Stimulated activated CD4-positive, alpha-beta T cell treated with anti-CD3 and anti-CD28 coated beads, Interleukin-12 subunit alpha, Interleukin-12 subunit beta, amount 100 ng/mL, for 4 hours (primary cell): ENCODE measurements around the gene BRI3BP.
"Not testable (repeated sequence)": the region's sequence is repeated elsewhere in the genome, so short reads cannot be mapped to it uniquely, and the experiment has no call there.

Source experiments
- DNase-seq: peaks from one replicate; pipeline ENCODE4 v3.0.0-alpha.2; 2020

Gene BRI3BP

DNA sequence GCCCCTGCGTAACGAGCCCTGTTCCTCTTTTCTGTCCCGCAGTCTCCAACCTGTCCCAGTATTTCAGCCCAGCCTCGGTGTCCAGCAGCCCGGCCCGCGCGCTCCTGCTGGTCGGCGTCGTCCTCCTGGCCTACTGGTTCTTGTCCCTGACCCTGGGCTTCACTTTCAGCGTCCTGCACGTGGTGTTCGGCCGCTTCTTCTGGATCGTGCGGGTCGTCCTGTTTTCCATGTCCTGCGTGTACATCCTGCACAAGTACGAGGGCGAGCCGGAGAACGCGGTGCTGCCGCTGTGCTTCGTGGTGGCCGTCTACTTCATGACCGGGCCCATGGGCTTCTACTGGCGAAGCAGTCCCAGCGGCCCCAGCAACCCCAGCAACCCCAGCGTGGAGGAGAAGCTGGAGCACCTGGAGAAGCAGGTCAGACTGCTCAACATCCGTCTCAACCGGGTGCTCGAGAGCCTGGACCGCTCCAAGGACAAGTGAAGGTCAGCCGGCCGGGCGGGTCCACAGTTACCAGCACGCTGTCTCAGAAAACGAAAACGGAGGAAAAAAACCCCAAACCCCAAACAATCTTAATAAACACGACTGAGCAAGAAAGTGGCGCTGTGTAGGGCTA is 31.6 kb downstream of the BRI3BP start:
- DNase-seq, result no peak

DNA sequence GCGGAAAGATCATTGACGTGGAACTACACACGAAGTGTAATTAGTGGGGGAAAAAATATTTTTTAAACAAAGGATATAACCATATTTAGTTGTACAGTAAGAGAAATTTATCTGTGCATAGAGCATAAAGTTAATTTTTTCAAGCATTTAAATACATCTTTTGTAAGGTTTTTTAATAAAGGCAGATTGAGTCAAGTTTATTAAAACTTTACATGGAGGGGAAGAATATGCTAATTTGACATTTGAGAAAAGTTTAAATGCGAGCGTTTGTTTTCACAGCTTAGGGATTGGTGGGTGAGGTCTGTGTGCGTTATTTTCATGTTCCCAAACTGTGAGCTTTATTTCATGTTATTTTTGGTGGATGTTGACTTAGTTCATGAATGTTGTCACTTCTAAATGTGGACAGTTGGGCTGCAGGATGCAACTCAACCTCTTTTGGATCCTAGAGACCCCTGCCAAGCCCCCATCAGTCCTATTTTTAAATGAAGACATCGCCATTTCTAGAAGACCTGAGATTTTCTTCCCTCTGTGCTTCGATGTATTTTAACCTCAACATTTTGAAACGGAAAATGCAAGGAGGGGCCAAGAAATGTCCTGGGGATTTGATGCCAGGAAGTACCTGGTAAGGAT is 32.3 kb downstream of the BRI3BP start:
- DNase-seq, result no peak

DNA sequence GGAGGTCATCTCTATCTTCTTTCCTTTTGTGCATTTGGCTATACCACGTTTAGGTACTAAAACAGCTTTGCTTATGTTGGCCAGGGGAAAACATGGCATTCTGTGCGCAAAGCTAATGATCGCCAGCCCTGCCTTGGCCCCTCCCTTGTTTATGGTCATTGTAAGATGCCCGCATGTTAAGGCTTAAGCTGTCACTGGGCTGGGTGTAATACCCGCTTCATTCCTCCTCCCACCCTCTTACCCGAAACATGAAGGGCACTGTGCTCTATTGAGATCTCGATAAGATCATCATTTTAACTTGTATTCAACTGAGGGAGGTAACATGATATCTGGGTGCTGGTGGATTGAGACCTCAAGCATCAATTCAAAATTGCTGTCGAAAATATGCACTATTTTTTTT is 34.7 kb downstream of the BRI3BP start:
- DNase-seq, result no peak

DNA sequence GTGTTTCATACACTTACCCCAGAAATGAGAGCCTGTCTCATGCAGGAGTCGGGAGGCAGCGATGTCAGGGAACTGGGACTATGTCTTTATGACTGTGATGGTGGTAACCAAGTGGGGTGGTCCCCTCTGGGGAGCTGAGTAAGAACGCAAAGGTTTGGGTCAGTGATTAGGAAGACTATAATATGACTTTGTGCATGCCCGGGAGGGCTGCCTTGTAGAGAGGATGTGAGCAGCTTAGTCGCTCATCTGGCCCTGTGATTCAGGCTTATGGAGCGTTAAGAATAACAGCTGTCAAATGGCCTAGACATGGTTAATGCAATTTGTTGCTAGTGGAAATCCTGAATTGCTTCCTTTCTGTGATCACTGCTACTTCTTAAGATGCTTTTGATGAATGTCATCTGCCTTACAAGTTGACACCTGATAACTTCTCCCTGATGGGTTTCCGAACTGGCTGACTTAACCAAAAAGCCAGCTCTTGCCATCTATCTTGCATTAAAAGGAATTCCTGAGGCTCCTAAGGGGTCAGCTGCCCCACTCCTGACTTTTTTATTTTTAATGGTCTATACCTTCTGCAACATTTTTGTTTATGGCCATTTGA is 36.4 kb downstream of the BRI3BP start:
- DNase-seq, result no peak

DNA sequence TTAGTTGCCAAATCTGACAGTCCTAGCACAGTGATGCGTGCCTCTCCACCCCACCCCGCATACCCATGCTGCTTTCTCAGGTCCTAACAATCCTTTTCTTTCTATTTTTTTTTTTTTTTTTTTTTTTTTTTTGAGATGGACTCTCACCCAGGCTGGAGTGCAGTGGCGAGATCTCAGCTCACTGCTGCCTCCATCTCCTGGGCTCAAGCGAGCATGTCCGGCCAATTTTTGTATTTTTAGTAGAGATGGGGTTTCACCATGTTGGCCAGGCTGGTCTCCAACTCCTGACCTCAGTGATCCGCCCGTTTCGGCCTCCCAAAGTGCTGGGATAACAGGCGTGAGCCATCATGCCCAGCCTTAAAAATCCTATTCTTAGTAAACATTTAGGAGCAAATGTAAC is 38.0 kb downstream of the BRI3BP start:
- not testable (repeated sequence) for DNase-seq

DNA sequence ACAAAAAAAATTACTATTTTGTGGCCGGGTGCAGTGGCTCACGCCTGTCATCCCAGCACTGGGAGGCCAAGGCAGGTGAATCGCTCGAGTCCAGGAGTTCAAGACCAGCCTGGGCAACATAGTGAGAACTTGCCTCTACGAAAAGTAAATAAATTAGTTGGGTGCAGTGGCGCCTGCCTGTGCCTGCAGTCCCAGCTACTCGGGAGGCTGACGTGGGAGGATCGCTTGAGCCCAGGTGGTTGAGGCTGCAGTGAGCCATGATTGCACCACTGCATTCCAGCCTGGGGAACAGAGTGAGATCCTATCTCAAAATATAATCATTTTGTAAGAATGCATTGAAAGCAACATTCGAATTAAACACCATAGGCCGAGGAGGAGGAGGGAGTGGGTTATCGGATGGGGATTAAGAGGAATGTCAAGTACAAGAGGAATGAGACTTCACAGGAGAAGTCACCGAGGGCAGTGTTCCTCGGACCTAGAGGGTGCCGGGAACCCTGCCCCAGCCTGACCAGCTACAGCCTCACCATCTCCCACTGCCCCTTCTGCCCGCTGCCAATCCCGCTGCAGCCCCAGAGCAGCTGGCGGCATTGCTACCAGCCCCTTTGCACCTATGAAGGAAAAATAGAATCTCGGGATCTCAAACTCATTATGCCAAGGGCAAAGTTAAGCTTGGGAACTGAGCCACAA is 39.2 kb downstream of the BRI3BP start:
- DNase-seq, result no peak

DNA sequence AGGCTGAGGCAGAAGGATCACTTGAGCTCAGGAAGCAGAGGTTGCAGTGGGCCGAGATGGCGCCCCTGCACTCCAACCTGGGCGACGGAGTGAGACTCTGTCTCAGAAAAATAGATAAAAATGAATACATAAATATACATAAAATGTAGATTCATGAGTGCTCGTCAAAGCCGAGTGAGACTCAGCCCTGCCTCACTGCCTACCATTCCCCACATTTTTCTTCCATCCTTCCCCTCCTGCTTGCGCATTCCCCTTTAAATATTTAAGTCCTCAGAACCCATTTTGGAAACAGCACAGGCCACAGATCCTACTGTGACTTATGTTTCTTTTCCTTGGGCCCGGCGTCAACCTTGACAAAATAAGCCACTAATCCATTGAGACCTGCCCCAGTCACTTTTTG is 39.8 kb downstream of the BRI3BP start:
- no peak for DNase-seq

DNA sequence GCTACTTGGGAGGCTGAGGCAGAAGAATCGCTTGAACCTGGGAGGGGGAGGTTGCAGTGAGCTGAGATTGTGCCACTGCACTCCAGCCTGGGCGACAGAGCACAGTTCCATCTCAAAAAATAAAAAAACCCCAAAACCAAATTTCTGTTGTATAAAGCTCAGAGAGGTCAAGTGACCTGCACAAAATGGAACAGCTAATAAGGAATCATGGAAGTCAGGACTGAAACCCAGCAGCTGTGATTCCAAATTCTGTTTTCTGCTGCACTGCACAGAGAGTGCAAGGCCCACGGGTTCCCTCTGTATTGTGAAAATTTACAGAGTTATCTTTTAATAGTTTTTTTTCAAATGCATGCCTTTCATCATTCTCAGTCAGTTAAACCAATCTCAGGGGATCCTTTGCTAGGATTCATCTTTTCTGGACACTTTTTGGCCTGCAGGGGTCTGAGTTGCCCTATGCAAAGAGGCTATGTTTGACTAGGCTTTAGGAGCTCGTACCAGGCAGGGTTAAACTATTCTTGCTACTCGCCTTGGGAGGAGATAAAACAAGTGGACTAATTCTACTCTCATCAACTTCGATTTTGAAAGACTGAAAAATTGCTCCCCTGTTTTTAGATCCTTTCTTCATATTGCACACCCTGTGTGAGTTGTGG is 45.7 kb downstream of the BRI3BP start:
- no peak for DNase-seq

DNA sequence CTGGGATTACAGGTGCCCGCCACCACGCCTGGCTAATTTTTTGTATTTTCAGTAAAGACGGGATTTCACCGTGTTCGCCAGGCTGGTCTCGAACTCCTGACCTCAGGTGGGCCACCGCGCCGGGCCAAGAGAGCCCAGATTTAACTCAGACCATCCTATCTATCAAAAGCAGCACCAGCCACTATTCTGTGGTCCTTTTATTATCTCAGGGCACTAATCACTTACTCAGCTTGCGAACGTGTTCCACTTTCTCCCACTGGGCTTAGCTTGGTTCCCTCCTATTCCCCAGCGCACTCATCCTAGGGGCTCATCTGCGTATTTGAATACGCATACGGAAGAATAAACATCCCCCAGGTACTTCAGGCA is 55.6 kb downstream of the BRI3BP start:
- DNase-seq, result no peak

DNA sequence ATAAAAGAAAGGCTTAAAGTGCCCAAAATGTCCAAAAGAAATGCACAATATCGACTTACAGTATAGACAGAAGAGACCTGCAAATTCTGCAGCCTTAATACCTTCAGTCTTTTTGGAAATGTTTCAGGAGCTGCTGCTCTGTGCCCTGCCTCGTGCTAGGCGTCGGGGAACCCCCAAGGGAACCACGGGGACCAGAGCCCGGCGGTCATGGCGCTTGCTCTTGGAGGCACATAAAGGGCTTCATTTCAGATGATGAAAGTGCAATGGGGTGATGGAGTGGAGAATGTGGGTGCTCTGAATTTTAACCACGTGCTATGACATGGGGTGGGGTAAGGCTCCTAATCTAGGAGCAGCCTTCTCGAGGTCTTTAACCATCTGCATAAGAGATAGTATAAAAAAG is 57.0 kb downstream of the BRI3BP start:
- no peak for DNase-seq

DNA sequence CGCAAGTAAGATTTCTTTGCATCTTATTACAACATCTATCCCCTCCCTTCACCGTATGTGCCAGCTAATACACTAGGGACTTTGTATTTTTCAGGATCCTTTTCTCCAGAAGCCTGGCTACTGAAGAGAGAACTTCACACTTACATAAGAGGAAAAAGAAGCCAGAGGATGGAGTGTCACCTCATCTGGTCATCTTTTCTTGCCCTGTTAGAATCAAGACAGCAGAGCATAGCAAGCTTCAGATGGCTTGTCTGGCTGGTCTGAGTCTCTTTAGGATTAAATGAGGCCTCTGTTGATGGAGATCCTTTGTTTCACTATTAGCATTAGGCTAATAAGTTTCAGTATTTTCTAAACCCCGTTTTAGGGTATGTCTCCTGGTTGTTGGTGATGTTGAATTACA is 57.4 kb downstream of the BRI3BP start:
- no peak for DNase-seq

DNA sequence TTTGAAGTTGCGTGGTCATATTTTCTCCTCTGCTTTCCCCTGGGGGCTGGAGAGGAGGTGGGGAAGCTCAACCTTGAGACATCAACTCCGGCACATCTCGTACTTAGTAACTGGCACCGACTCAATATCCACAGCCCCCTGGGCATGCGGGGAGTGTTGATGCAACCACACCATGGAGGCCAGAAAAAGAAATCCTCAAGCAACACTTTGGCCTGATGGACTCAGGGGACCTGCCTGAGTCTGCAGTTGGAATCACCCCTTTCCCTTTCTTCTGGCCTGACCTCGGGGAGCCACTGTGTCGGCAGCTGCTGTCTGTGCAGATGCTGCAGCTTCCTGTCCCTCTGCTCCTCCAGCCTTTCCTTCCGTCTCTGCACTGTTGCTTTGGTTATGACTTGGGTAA is 60.4 kb downstream of the BRI3BP start:
- no peak for DNase-seq

DNA sequence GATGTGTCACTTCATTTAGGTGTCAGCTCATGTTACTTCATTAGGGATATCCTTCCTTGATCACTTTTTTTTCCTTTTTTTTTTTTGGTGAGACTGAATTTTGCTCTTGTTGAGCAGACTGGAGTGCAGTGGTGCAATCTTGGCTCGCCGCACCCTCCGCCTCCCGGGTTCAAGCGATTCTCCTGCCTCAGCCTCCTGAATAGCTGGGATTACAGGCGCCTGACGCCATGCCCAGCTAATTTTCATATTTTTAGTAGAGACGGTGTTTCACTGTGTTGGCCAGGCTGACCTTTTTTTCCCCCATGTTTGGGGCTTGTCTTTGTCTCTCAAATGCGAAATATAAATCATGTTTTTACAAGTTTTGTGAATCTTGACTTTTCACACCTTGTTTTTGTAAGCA is 62.1 kb downstream of the BRI3BP start:
- DNase-seq, result no peak

DNA sequence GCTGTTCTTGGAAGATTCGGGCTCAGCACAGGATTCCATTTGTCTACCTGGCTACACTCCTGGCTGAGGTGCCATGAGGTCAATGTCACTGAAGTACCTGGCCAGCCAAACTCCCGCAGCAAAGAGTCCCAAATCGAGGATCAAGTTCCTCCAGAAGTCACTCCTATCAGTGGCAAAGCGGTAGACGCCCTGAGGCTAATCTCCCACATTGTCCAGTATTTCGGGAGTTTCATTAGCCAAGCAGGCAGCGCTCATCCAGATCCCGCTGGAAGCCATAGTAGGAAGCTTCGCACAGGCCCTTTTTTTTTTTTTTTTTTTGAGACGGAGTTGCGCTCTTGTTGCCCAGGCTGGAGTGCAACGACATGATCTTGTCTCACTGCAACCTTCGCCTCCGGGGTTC is 62.9 kb downstream of the BRI3BP start:
- no peak for DNase-seq

DNA sequence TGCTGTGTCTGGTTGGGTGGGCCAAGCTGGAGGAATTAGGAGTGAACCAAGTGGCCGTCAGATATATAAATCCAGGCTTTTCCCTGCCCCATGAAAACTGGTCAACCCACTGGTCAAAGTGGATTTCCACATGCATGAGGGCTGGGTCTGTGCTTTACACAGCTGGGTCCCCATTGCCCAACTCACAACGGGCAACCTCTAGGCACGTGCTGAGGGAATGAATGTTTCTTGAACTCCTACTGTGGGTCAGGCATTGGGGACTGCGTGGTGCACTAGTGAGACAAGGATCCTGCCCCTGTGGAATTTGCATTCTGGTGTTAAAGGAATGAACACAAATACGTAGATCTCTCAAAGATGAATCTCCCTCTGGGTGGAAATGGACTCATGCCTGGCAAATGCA is 64.3 kb downstream of the BRI3BP start:
- no peak for DNase-seq

DNA sequence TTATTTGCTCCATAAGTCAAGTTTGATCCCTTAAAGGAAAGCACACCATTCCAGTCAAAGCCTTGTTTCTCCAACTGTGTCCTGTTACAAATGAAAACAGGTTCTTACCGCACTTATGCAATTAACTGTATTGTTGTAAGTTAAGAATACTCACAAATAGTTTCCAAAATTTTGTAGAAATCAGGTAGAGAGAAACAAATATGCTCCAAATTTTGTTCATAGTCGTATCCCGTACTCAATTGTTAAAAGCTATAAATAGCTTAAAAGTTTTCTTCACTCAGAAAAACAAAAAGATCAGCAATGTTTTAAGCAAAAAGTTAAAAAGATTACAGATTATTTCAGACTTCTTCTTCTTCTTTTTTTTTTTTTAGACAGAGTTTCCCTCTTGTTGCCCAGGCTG is 67.8 kb downstream of the BRI3BP start:
- DNase-seq, result no peak

DNA sequence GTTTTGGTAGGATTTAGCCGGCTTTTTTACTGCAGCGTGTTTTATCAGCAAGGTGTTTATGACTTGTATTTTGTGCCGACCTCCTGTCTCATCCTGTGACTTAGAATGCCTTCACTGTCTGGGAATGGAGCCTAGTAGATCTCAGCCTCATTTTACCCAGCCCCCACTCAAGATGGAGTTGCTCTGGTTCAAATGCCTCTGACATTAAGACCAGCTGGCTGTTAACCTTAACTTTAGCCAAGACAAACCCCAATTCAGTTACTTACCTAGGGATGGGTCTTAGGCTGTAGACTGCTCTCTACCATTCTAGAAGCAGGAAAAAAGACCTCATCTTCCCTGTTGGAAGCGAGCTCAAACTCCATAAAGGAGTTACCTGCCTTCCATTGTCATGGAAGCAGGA is 70.1 kb downstream of the BRI3BP start:
- DNase-seq, result not testable (repeated sequence)

DNA sequence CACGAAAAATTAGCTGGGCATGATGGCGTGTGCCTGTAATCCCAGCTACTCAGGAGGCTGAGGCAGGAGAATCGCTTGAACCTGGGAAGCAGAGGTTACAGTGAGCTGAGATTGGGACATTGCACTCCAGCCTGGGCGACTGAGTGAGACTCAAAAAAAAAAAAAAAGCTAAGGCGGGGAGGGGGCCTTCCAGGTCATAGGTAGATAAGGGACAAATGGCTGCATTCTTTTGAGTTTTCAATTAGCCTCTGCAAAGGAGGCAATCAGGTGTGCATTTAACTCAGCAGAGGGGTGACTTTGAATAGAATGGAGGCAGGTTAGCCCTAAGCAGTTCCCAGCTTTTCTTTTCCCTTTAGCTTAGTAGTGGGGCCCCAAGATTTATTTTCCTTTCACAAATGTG is 71.0 kb downstream of the BRI3BP start:
- no peak for DNase-seq

DNA sequence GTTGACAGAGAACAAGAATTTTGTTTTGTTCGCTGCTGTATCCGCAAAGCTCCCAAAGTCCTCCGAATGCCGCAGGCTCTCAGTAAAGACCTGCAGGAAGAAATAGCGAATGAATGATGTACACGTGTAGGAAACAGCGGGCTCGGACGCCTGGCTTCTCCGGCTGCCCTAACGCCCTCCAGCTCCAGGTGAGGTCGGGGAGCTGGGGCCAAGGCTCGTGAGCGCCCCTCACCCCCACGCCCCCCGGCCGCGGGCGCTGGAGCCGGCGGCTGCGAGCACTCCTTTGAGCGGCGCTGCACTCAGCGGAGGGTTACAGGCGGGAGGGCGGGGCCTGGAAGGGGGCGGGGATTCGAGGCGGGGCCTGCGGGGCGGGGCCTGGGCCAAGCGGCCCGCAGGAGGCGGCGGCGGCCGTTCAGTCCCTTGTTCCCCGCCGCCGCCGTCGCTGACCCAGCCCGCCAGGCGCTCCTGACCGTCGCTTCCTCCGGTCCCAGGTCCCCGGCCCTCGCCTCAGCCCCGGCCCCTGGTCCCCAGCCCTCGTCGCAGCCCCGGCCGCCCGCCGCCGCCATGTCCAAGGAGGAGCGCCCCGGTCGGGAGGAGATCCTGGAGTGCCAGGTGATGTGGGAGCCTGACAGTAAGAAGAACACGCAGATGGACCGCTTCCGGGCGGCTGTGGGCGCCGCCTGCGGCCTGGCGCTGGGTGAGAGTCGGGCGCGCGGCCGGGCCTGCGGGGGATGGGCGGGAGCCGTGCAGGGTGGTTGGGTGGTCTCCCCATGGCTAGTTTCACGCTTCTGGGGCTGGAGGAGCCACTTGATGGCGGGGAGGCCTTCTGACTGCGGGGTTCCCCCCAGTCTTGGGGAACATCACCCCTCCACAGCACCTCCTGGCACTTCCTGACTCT is 71.8 kb downstream of the BRI3BP start, which contains the start of gene AACS:
TSS of gene AACS (plus strand) at position 415 of the 898 bp plus-strand sequence. CDS start at position 565, 150 bp downstream.
- DNase-seq, result peak; percentile 80

DNA sequence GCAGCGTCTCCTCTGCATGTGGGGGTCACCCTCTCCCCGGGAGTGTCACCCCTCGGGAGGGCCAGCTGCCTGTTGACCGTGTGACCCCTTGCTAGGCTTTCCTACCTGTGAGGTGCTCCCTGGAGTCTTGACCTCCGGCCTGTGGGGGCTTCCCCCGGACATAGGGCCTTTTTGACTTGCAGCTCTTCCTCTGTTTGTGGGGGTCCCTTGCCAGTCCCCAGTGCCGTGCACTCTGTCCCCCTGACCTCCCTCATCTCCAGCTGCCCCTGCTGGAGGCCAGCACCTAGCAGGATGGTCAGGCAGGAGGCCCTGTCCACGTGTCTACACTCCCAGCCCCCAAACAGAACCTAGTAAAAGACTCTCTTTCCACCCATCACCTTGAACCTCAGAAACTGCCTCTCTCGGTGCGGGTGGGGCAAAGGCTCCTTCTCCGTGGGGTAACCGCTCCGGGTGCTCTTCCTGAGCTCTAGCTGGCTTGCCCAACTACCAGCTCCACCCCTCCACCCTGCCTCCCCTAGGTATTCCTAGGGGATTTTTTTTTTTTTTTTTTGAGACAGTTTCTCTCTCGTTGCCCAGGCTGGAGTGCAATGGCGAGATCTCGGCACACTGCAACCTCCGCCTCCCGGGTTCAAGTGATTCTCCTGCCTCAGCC is 72.6 kb downstream of the BRI3BP start:
- no peak for DNase-seq

DNA sequence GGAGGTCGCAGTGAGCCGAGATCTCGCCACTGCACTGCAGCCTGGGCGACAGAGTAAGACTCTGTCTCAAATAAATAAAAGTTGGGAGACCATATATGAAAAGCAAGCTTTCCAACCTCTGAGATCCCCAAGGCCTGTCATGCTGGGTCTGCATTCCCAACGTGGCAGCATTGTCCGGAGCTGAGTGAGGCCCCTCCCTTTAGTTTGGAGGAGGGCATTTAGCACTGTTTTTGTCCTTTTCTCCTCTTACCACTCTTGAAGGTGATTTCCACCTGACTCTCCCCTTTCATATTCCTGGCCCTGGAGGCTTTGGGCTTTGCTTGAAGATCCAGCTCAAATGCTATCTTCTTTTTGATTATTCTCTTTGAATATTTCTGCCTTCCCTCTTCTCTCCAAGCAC is 74.9 kb downstream of the BRI3BP start:
- no peak for DNase-seq

DNA sequence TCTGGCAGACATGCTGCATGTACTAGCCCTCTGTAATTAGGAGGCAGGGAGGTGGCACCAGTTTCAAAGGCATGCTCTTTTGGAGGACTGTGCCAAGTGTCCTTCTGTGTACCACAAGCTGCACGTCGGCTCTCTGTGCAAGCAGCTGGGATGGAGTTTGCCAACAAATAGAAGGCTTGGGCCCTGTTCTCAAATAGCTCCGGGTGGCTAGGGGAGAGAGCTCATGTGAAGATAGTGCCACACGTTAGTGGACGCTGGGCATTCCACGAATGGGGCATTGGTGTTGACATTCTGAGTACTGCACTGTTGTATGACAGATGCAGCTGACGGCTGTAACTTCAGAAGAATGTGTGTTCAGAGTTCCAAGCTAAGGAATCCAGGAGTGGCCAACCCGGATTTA is 76.2 kb downstream of the BRI3BP start:
- DNase-seq, result no peak
